NCI-H1417 (cell line): ENCODE measurements around the gene MELTF.

Source experiments
- DNase-seq, 3 experiments: peaks; one replicate each; lab custom pipeline; 2025; lab: John Stamatoyannopoulos, UW

Gene MELTF

DNA sequence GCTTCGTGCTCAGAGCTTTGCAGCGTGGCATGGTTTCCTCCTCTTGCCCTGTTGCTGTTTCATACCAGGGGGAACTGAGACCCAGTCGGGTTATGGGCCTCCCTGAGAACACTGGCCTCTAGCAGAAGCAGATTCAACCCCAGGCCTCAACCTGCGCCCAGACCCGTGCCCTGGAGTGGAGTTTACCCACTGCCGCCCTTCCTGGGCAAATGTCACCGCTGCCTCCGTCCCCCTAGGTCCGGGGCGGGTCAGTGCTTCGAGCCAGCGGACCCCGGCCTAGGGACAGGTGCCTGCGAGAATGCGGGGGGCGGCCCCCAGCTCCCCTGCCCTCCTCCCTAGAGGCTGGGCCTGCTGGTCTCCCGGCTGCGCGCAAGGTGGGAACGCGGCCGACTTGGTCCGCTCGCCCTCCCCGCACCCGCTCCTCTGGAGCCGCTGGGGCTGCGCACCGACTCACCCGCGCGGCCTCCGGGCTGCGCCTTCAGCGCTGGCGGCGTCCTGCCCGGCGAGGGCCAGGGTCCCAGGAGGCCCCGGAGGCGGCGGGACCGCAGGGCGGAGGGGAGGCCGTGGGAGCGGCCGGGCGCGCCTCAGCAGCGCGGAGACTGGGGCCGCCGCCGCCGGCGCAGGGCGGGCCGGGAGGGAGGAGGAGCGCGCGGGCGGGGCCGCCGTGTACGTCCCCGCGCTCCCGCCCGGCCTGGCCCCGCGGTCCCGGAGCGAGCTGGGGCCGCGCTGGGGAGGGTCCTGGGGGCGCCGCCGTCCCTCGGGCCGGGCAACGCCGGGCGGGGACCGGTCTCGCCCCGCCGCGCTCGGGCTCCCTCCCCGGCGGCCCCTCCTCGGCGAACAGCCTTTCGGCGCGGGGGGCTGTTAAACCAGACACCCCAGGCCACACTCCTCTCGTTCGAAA, 61.1 kb downstream of the MELTF start, which contains the start of gene PIGZ:
Gene PIGZ (minus strand): TSS at position 601 of the 901 bp plus-strand sequence. CDS start 16,802 bp downstream, outside the sequence.
- peak; percentile 34 to 60 (median 57) for DNase-seq

DNA sequence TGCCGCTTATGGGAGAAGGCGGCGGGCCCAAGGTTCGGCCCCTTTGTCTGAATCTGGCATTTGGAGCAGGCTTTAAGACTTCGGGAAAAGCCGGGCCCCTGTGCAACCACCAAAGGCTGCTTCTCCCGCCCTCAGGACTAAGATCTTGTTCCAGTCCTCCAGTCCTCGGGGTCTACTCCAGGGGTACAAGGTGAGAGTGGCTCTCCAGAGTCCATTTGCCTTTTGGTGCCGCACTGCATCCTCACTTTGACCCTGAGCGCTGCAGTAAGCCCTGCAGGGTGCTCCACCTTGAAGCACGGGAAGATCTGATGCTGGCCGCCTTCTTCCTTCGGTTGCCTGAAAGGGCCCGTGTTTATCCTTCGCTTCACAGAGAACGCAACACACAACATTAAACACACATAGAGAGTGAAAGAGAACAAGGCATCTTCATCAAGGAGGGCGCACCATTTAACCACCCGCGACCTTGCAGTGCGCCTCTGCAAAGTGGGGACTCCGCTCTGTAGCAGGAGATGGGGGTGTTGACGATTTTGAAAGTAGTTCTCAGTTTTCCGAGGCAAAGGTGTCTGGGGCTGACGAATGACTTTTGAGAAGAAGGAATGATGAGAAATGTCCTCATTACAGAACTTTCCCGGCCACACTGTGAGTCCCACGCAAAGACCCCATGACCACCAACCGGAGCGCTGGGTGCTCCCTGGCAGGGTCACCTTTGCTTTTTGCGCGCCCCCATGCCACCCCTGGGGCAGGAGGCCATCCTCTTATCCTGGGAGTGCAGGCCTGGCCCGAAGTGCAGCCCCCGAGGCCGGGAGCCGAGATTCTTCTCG, 62.0 kb downstream of the MELTF start:
- no peak for DNase-seq

- no peak for DNase-seq
Measured at GRCh38 chr3:196966526-196967401, 62.9 kb downstream of the MELTF start.

GRCh38 chr3:196965804-196966173, 63.8 kb downstream of the MELTF start:
- DNase-seq = no peak

DNA sequence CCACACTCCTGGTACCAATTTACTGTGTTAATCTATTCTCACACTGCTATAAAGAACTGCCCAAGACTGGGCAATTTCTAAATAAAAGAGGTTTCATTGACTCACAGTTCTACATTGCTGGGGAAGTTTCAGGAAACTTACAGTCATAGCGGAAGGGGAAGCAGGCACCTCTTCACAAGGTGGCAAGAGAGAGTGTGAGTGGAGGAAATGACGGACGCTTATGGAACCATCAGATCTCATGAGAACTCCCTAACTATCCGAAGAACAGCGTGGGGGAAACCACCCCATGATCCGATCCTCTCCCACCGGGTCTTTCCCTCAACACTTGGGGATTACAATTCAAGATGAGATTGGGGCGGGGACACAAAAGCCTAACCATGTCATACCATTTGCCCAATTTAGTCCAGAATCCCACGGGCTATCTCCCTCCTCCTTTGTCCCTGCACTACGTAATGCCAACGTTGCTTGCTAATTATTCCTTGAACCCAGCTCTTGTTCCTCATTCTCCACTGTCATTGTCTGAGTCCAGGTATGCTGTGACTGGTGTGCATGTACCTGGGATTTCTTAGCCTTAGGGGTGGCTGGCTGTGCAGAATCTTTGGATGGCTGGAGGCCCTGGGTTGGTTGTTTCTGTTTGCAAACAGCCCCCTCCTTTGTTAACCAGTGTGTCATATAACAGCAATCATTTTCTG, 64.4 kb downstream of the MELTF start:
- DNase-seq = no peak

DNA sequence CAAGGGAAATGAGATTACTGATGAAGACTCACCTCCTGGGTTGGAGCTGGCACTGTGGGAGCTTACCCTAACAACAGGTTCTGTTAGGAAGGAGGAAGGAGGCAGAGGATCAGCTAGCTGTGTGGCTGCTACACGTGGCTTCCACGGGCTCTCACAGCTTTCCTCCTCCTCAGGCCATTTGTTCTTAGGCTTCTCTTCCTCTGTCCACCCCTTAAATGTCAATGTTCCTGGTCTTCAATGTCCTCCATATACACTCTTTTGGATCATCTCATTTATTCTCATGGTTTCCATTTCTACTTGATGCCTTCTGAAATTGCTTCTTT, 66.0 kb downstream of the MELTF start:
- no peak for DNase-seq

DNA sequence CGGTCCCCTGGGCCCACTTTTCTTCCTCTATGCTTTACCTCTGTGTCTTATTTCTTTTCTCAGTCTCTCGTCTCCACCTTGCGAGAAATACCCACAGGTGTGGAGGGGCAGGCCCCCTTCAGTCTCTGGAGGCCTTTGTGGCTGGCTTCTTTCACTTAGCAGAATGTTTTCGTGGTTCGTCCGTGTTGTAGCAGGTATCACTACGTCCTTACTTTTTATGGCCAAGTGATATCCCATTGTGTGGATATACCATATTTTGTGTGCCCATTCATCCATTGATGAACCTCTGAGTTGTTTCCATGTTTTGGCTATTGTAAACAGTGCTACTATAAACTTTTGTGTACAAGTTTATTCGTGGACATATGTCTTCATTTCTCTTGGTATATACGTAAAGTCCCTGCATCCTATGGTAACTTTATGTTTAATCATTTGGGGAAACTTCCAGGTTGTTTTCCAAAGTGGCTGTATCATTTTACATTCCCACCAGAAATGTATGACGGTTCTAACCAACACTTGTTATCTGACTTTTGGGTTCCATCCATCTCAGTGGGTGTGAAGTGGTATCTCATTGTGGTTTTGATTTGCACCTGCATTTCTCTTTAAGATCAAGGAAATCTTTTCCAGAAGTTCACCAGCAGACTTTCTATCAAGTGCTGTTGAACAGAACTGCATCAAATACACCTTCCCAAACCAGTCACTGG, 66.5 kb downstream of the MELTF start:
- DNase-seq = no peak

DNA sequence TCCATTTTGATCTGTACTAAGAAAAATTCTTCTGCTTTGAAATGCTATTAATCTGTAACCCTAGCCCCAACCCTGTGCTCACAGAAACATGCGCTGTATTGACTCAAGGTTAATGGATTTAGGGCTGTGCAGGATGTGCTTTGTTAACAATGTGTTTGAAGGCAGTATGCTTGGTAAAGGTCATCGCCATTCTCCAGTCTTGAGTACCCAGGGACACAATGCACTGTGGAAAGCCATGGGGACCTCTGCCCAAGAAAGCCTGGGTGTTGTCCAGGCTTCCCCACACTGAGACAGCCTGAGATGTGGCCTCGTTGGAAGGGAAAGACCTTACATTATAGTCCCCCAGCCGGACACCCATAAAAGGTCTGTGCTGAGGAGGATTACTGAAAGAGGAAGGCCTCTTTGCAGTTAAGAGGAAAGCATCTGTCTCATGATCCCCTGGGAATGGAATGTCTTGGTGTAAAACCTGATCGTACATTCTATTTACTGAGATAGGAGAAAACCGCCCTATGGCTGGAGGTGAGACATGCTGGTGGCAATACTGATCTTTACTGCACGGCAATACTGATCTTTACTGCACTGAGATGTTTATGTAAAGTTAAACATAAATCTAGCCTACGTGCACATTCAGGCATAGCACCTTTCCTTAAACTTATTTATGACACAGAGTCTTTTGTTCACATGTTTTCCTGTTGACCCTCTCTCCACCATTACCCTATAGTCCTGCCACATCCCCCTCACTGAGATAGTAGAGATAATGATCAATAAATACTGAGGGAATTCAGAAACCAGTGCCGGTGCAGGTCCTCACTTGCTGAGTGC, 67.3 kb downstream of the MELTF start:
- DNase-seq = no peak

- no peak for DNase-seq
Measured at GRCh38 chr3:196954832-196955231, 74.8 kb downstream of the MELTF start.
